HepG2 (cell line): Measurements from ENCODE around the gene ZNF584. TPM values are rescaled to one million over a fixed set of nuclear protein-coding genes. Genes with fewer than 3 reads are reported as not detected.
A peak's percentile ranks its signal among the peaks of the same experiment; 100 is the strongest.

Experiments used
- ADNP ChIP-seq: sonication (generic); formaldehyde crosslinking; IDR thresholded peaks from 2 replicates; pipeline ENCODE4 v1.4.0; 2020; ENCODE audit warnings: missing genetic modification reagents
- ATF4 ChIP-seq, 2 experiments: fragments of 450-650 bp in 1 of 2; sonication (generic) in 1 of 2; formaldehyde crosslinking; IDR thresholded peaks; 2 replicates each; pipeline versions ENCODE4 v1.5.0 to v1.8.0; 2020 to 2022; ENCODE audit warnings: mild to moderate bottlenecking in 1 of 2, missing genetic modification reagents in 1 of 2
- CHCHD3 ChIP-seq: sonication (generic); formaldehyde crosslinking; IDR thresholded peaks from 2 replicates; pipeline ENCODE4 v1.8.0; 2022; ENCODE audit warnings: mild to moderate bottlenecking, missing genetic modification reagents, moderate library complexity
- CSRNP2 ChIP-seq: sonication (generic); formaldehyde crosslinking; conservative IDR thresholded peaks from 2 replicates; pipeline ENCODE4 v1.8.0; 2022; ENCODE audit warnings: low read depth, missing genetic modification reagents
- FOXJ3 ChIP-seq: sonication (generic); formaldehyde crosslinking; IDR thresholded peaks from 2 replicates; pipeline ENCODE4 v1.4.0; 2020; ENCODE audit warnings: missing genetic modification reagents, mild to moderate bottlenecking, borderline replicate concordance
- FOXO4 ChIP-seq: sonication (generic); formaldehyde crosslinking; conservative IDR thresholded peaks from 2 replicates; pipeline ENCODE4 v1.8.1; 2023; ENCODE audit warnings: missing genetic modification reagents
- GMEB2 ChIP-seq: IDR thresholded peaks from 2 replicates; pipeline ENCODE4 v1.6.1; 2016; ENCODE audit warnings: missing biosample characterization, missing genetic modification reagents, low read depth
- HNF1B ChIP-seq: sonication (generic); formaldehyde crosslinking; IDR thresholded peaks from 2 replicates; pipeline ENCODE4 v1.5.1; 2020; ENCODE audit warnings: mild to moderate bottlenecking, moderate library complexity, missing genetic modification reagents
- HNRNPK ChIP-seq: fragments of 200-400 bp; formaldehyde crosslinking; IDR thresholded peaks from 2 replicates; pipeline ENCODE4 v1.6.1; 2018; ENCODE audit warnings: low read length, low read depth, moderate library complexity, mild to moderate bottlenecking; ENCODE audit not compliant: poor library complexity, severe bottlenecking
- MBD4 ChIP-seq: IDR thresholded peaks from 2 replicates; pipeline ENCODE4 v1.6.1; 2012; ENCODE audit warnings: low read length, inconsistent platforms, borderline replicate concordance
- PRMT3 ChIP-seq: sonication (generic); formaldehyde crosslinking; IDR thresholded peaks from 2 replicates; pipeline ENCODE4 v1.8.1; 2022; ENCODE audit warnings: low read depth, mild to moderate bottlenecking, moderate library complexity, missing genetic modification reagents, borderline replicate concordance
- SIN3A ChIP-seq: IDR thresholded peaks from 2 replicates; pipeline ENCODE4 v1.6.1; 2011; ENCODE audit warnings: low read depth, mild to moderate bottlenecking, control low read depth, low read length, borderline replicate concordance
- SP140L ChIP-seq: sonication (generic); formaldehyde crosslinking; IDR thresholded peaks from 2 replicates; pipeline ENCODE4 v1.4.0; 2020; ENCODE audit warnings: missing genetic modification reagents, borderline replicate concordance
- ZBTB20 ChIP-seq: sonication (generic); formaldehyde crosslinking; IDR thresholded peaks from 2 replicates; pipeline ENCODE4 v1.8.1; 2023; ENCODE audit warnings: missing genetic modification reagents, low read depth, mild to moderate bottlenecking, borderline replicate concordance
- ZMAT3 ChIP-seq: sonication (generic); formaldehyde crosslinking; conservative IDR thresholded peaks from 2 replicates; pipeline ENCODE4 v1.7.0; 2021; ENCODE audit warnings: missing genetic modification reagents
- ZNF326 ChIP-seq: sonication (generic); formaldehyde crosslinking; IDR thresholded peaks from 2 replicates; pipeline ENCODE4 v1.4.0; 2020; ENCODE audit warnings: missing genetic modification reagents, borderline replicate concordance
- ZNF383 ChIP-seq: sonication (generic); formaldehyde crosslinking; IDR thresholded peaks from 2 replicates; pipeline ENCODE4 v1.4.0; 2020; ENCODE audit warnings: missing genetic modification reagents, mild to moderate bottlenecking, borderline replicate concordance
- ZNF577 ChIP-seq: sonication (generic); formaldehyde crosslinking; IDR thresholded peaks from 2 replicates; pipeline ENCODE4 v1.4.0; 2020; ENCODE audit warnings: mild to moderate bottlenecking, low read depth, missing genetic modification reagents, borderline replicate concordance
- ZNF75D ChIP-seq: sonication (generic); formaldehyde crosslinking; IDR thresholded peaks from 2 replicates; pipeline ENCODE4 v1.8.1; 2023; ENCODE audit warnings: missing genetic modification reagents, mild to moderate bottlenecking, borderline replicate concordance
- ZNF878 ChIP-seq: sonication (generic); formaldehyde crosslinking; IDR thresholded peaks from 2 replicates; pipeline ENCODE4 v1.8.1; 2023; ENCODE audit warnings: mild to moderate bottlenecking, missing genetic modification reagents, moderate library complexity
- ZSCAN31 ChIP-seq: sonication (generic); formaldehyde crosslinking; IDR thresholded peaks from 2 replicates; pipeline ENCODE4 v1.5.0; 2020; ENCODE audit warnings: low read depth, mild to moderate bottlenecking, missing genetic modification reagents
- polyA plus RNA-seq, 8 experiments: library from polyadenylated mRNA; depleted of rRNA in 3 of 8; stranded (reverse) in 7 of 8; unstranded in 1 of 8; fragments of >200 nt; fragmentation: Illumina TruSeq in 4 of 8; extraction: Trizol in 4 of 8; gene quantifications; 2 replicates each; pipeline versions ENCODE4 v1.2.1 to v1.2.3, GENCODE V29; 2011 to 2016; ENCODE audit warnings: low read depth in 4 of 8, missing spikeins in 1 of 8, mixed read lengths in 1 of 8; ENCODE audit not compliant: insufficient read depth in 1 of 8
- total RNA-seq, 5 experiments: library from RNA; depleted of rRNA; stranded (reverse); fragments of >200 nt; fragmentation: Illumina TruSeq; extraction: Trizol; gene quantifications; 2 replicates each; pipeline ENCODE4 v1.2.3, GENCODE V29; 2016; ENCODE audit warnings: low read depth in 1 of 5

The ZNF584 gene
- total and polyA plus RNA-seq, 2 of the 13 experiments (the other 11 are each of a cell fraction or from before 2014, with no cell fraction given): 2.4 to 7.0 TPM

GRCh38 chr19:58386576-58387337, 21.7 kb upstream of the ZNF584 start, which contains the start of gene RPS5 (continued):
- TF ChIP-seq FOXO4 (no peak), ZBTB20 (CRISPR knock-in tag) (no peak), MBD4 (no peak), ZNF383 (CRISPR knock-in tag) (0 out of 2 replicates have a peak, but pooled peaks have one; percentile 56), CHCHD3 (CRISPR knock-in tag) (no peak; the same call in 1 of the 2 replicates), ZSCAN31 (peak; percentile 53; the same call in 1 of the 2 replicates), FOXJ3 (CRISPR knock-in tag) (peak; percentile 37; the same call in 1 of the 2 replicates), ZMAT3 (CRISPR knock-in tag) (no peak), HNRNPK (no peak), ZNF326 (CRISPR knock-in tag) (no peak), ADNP (CRISPR knock-in tag) (no peak), CSRNP2 (CRISPR knock-in tag) (0 out of 2 replicates have a peak, but pooled peaks have one; percentile 38), SP140L (CRISPR knock-in tag) (0 out of 2 replicates have a peak, but pooled peaks have one; percentile 76), HNF1B (peak; percentile 37; the same call in 1 of the 2 replicates), ZNF878 (CRISPR knock-in tag) (no peak), GMEB2 (peak; percentile 93), ZNF75D (no peak), PRMT3 (CRISPR knock-in tag) (no peak), ZNF577 (CRISPR knock-in tag) (0 out of 2 replicates have a peak, but pooled peaks have one; percentile 17), ATF4 (CRISPR knock-in tag; IDR thresholded peaks at IDR 0.05) (peak in 1 of 2 experiments; percentile 56; a peak in 1 of 4 replicates), SIN3A (peak; percentile 52; the same call in 1 of the 2 replicates)
